Hepatocyte (in vitro differentiated cells): ENCODE measurements around the gene GMDS. TPM values are rescaled to one million over a fixed set of nuclear protein-coding genes. Genes with fewer than 3 reads are reported as not detected.

Source experiments
- DNase-seq: peaks from one replicate; pipeline ENCODE4 v3.0.0-alpha.2; 2016; ENCODE audit warnings: low spot score
- H2AFZ ChIP-seq: fragments of 200-600 bp; sonication (generic); 2 replicates; pipeline ENCODE4 v1.6.0; 2016; ENCODE audit warnings: antibody characterized with exemption, mild to moderate bottlenecking
- H3K27ac ChIP-seq: fragments of 200-600 bp; sonication (generic); 2 replicates; pipeline ENCODE4 v1.5.1; 2016; ENCODE audit warnings: mild to moderate bottlenecking
- H3K27me3 ChIP-seq: fragments of 200-600 bp; sonication (generic); 2 replicates; pipeline ENCODE4 v1.6.1; 2016
- H3K36me3 ChIP-seq: fragments of 200-600 bp; sonication (generic); replicated peaks from 2 replicates; pipeline ENCODE4 v1.5.1; 2016; ENCODE audit warnings: low read depth; ENCODE audit not compliant: insufficient read depth
- H3K4me1 ChIP-seq: fragments of 200-600 bp; sonication (generic); 2 replicates; pipeline ENCODE4 v1.5.1; 2016; ENCODE audit warnings: mild to moderate bottlenecking, moderate library complexity; ENCODE audit not compliant: insufficient read depth
- H3K4me2 ChIP-seq: fragments of 200-600 bp; sonication (generic); 2 replicates; pipeline ENCODE4 v1.6.0; 2016
- H3K4me3 ChIP-seq: fragments of 200-600 bp; sonication (generic); 2 replicates; pipeline ENCODE4 v1.5.1; 2016; ENCODE audit warnings: mild to moderate bottlenecking
- H3K79me2 ChIP-seq: fragments of 200-600 bp; sonication (generic); 2 replicates; pipeline ENCODE4 v1.6.0; 2017; ENCODE audit warnings: mild to moderate bottlenecking
- H3K9me2 ChIP-seq: fragments of 200-600 bp; sonication (generic); replicated peaks from 2 replicates; pipeline ENCODE4 v1.6.0; 2017; ENCODE audit warnings: mild to moderate bottlenecking; ENCODE audit not compliant: insufficient read depth
- H3K9me3 ChIP-seq: fragments of 200-600 bp; sonication (generic); 2 replicates; pipeline ENCODE4 v1.5.1; 2016; ENCODE audit warnings: low read depth, mild to moderate bottlenecking
- H4K20me1 ChIP-seq: fragments of 200-600 bp; sonication (generic); 2 replicates; pipeline ENCODE4 v1.6.0; 2016; ENCODE audit warnings: mild to moderate bottlenecking; ENCODE audit not compliant: insufficient read depth, poor library complexity, severe bottlenecking
- CTCF ChIP-seq: fragments of 200-600 bp; sonication (generic); IDR thresholded peaks from 2 replicates; pipeline ENCODE4 v1.5.1; 2016; ENCODE audit warnings: antibody characterized with exemption, mild to moderate bottlenecking; ENCODE audit not compliant: poor library complexity
- EZH2 ChIP-seq: fragments of 200-600 bp; sonication (generic); IDR thresholded peaks from 2 replicates; pipeline ENCODE4 v1.6.1; 2016; ENCODE audit warnings: antibody characterized with exemption, mild to moderate bottlenecking, borderline replicate concordance
- EZH2phosphoT487 ChIP-seq: fragments of 200-600 bp; sonication (generic); IDR thresholded peaks from one replicate; pipeline ENCODE4 v1.6.1; 2018; ENCODE audit warnings: antibody characterized with exemption, mild to moderate bottlenecking, low read depth, moderate library complexity; ENCODE audit not compliant: unreplicated experiment, severe bottlenecking
- WGBS: methylation state at CpG from one replicate; pipeline ENCODE4 v1.1.6; 2016; ENCODE audit warnings: low lambda C conversion rate; ENCODE audit errors: missing lambda C conversion rate; 5-methylcytosine and 5-hydroxymethylcytosine counted together
- polyA plus RNA-seq: library from polyadenylated mRNA; unstranded; fragments of >200 nt; fragmentation: Nextera tagmentation; extraction: Ambion mirVana; gene quantifications from 2 replicates; pipeline ENCODE4 v1.2.1, GENCODE V29; 2016
- total RNA-seq: library from RNA; depleted of rRNA; stranded (reverse); fragments of >200 nt; gene quantifications from 2 replicates; pipeline ENCODE4 v1.2.3, GENCODE V29; 2014

Gene GMDS
- total and polyA plus RNA-seq, 2 experiments from 2014 or later = 20.7 to 32.6 TPM

- WGBS = 58% methylated on average over 8 of the region's 8 CpGs
- H3K4me3 ChIP-seq = no peak overlapping the region
- H3K9me3 ChIP-seq = no peaks in the 10 kb centered on the region
- TF ChIP-seq EZH2 = no peak
- TF ChIP-seq CTCF = no peak
- no peak for TF ChIP-seq EZH2phosphoT487
- H2AFZ ChIP-seq = no peak overlapping the region
- H3K4me2 ChIP-seq = no peak overlapping the region
- H3K27ac ChIP-seq = no peak overlapping the region
- H3K79me2 ChIP-seq = no peaks in the 10 kb centered on the region
- H3K9me2 ChIP-seq = no peaks in the 10 kb centered on the region
- DNase-seq = no peak
- H3K4me1 ChIP-seq = peaks cover 3% of the 10 kb centered on the region
- H4K20me1 ChIP-seq = no peaks in the 10 kb centered on the region
- no peaks in the 10 kb centered on the region for H3K27me3 ChIP-seq
- no peaks in the 10 kb centered on the region for H3K36me3 ChIP-seq
Measured at GRCh38 chr6:2038092-2038491, 207.3 kb downstream of the GMDS start.

- Histone ChIP-seq H3K4me1 (peaks cover 3% of the 10 kb centered on the region), H3K4me2 (no peak overlapping the region), H3K4me3 (no peak overlapping the region), H3K79me2 (no peaks in the 10 kb centered on the region), H3K36me3 (no peaks in the 10 kb centered on the region), H3K9me3 (no peaks in the 10 kb centered on the region), H3K27me3 (no peaks in the 10 kb centered on the region), H3K9me2 (no peaks in the 10 kb centered on the region), H3K27ac (no peak overlapping the region), H4K20me1 (no peaks in the 10 kb centered on the region), H2AFZ (no peak overlapping the region)
- no peak for TF ChIP-seq EZH2phosphoT487
- peak; percentile 29 for TF ChIP-seq CTCF
- TF ChIP-seq EZH2 = no peak
- DNase-seq = no peak
- 75% methylated on average over 10 of the region's 10 CpGs for WGBS
Measured at GRCh38 chr6:2037237-2037926, 208.0 kb downstream of the GMDS start.

GRCh38 chr6:2036710-2037023 is 208.7 kb downstream of the GMDS start:
- H3K4me3 ChIP-seq = no peak overlapping the region
- WGBS = 60% methylated on average over 6 of the region's 6 CpGs
- no peak for TF ChIP-seq EZH2phosphoT487
- TF ChIP-seq CTCF = no peak
- TF ChIP-seq EZH2 = no peak

More at GRCh38 chr6:2036710-2037023, 208.7 kb downstream of the GMDS start:
- Histone ChIP-seq H3K4me1 (peaks cover 3% of the 10 kb centered on the region), H3K27me3 (no peaks in the 10 kb centered on the region), H3K79me2 (no peaks in the 10 kb centered on the region), H3K9me2 (no peaks in the 10 kb centered on the region), H4K20me1 (no peaks in the 10 kb centered on the region), H3K9me3 (no peaks in the 10 kb centered on the region), H3K4me2 (no peak overlapping the region), H2AFZ (no peak overlapping the region), H3K36me3 (no peaks in the 10 kb centered on the region), H3K27ac (no peak overlapping the region)
- no peak for DNase-seq
